ENCODE data around the gene EEF1A2. TPM values are rescaled to one million over a fixed set of nuclear protein-coding genes. Genes with fewer than 3 reads are reported as not detected.

The EEF1A2 gene
- total and polyA plus RNA-seq, 2 experiments from 2014 or later: 1.3 to 37.1 TPM

DNA sequence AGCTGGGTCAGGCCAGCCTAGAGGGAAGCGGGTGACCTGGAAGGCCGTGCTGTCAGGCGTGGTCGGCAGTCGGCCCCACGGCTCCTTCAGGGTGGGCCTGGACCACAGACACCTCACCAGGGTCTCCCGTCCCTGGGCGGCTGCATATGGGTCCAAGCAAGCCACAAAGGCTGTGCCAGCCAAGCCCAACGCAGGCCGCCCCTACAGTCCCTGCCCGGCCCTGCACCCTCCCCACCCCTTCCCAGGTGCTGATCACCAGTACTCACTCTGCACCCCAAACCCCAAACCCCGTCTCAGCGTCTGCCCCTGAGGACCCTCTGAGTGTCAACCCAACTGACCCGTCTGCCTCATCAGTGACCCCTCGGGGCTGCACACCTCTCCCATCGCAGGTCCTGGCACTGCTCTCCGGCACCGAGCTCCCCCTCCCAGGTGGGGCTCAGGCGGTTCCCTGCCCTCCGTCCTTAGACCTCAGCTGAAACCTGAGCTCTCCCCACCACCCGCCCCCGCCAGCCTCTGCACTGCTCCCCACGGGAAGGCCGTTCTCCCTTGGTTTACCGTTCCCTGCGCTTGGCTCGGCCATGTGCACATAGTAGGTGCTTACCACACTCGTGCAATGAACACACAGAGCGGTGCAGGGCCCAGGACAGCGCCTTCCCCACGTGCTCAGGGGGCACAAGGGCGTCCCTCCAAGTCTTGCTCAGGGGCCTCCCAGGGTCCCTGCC is 20.2 kb upstream of the EEF1A2 start:
- Mint-ChIP-seq H3K9me3 (peaks cover 19% of the 10 kb centered on the region), H3K27ac (no peak overlapping the region), H3K4me3 (peak overlapping the region; percentile 89), H3K36me3 (ENCODE audit: low read depth) (peaks cover 30% of the 10 kb centered on the region), H3K4me1 (peaks cover 14% of the 10 kb centered on the region), H3K27me3 (ENCODE audit: insufficient read depth, low read depth, poor library complexity) (peaks cover 15% of the 10 kb centered on the region)
- Histone ChIP-seq H3K4me3 (peak overlapping the region; percentile 86), H3K79me2 (replicated peaks; ENCODE audit: insufficient read depth) (peaks cover 4% of the 10 kb centered on the region; the same call in 1 of the 2 replicates), H3K4me1 (ENCODE audit: insufficient read depth) (peaks cover 12% of the 10 kb centered on the region; the same call in 1 of the 2 replicates), H3K36me3 (ENCODE audit: insufficient read depth) (no peaks in the 10 kb centered on the region), H3K27ac (ENCODE audit: low read depth) (no peak overlapping the region), H4K20me1 (replicated peaks; ENCODE audit: insufficient read depth) (no peaks in the 10 kb centered on the region; the same call in 1 of the 2 replicates), H3K9me2 (ENCODE audit: insufficient read depth) (no peaks in the 10 kb centered on the region), H2AFZ (peak overlapping the region; percentile 84; the same call in 1 of the 2 replicates), H3F3A (replicated peaks; ENCODE audit: low read depth) (peaks cover 6% of the 10 kb centered on the region; the same call in 1 of the 2 replicates), H3K4me2 (peak overlapping the region; percentile 95), H3K27me3 (ENCODE audit: insufficient read depth) (no peaks in the 10 kb centered on the region)
- no peak for TF ChIP-seq POLR2AphosphoS5 (IDR thresholded peaks at IDR 0.05; ENCODE audit: low read depth)
- no peak for TF ChIP-seq CREB1 (CRISPR knock-in tag; IDR thresholded peaks at IDR 0.05; ENCODE audit: low read depth)
- TF ChIP-seq ZNF331 (CRISPR knock-in tag; IDR thresholded peaks at IDR 0.05; ENCODE audit: low read depth): no peak
- TF ChIP-seq EZH2 (IDR thresholded peaks at IDR 0.05; ENCODE audit: low read depth, unreplicated experiment): no peak
- TF ChIP-seq EZH2phosphoT487 (IDR thresholded peaks at IDR 0.05; ENCODE audit: unreplicated experiment): no peak
- no peak for TF ChIP-seq ZNF462 (CRISPR knock-in tag; IDR thresholded peaks at IDR 0.05)
- TF ChIP-seq ETS1 (IDR thresholded peaks at IDR 0.05): no peak
- no peak for TF ChIP-seq STAT1 (IDR thresholded peaks at IDR 0.05; ENCODE audit: unreplicated experiment)
- TF ChIP-seq, protein P1, sequence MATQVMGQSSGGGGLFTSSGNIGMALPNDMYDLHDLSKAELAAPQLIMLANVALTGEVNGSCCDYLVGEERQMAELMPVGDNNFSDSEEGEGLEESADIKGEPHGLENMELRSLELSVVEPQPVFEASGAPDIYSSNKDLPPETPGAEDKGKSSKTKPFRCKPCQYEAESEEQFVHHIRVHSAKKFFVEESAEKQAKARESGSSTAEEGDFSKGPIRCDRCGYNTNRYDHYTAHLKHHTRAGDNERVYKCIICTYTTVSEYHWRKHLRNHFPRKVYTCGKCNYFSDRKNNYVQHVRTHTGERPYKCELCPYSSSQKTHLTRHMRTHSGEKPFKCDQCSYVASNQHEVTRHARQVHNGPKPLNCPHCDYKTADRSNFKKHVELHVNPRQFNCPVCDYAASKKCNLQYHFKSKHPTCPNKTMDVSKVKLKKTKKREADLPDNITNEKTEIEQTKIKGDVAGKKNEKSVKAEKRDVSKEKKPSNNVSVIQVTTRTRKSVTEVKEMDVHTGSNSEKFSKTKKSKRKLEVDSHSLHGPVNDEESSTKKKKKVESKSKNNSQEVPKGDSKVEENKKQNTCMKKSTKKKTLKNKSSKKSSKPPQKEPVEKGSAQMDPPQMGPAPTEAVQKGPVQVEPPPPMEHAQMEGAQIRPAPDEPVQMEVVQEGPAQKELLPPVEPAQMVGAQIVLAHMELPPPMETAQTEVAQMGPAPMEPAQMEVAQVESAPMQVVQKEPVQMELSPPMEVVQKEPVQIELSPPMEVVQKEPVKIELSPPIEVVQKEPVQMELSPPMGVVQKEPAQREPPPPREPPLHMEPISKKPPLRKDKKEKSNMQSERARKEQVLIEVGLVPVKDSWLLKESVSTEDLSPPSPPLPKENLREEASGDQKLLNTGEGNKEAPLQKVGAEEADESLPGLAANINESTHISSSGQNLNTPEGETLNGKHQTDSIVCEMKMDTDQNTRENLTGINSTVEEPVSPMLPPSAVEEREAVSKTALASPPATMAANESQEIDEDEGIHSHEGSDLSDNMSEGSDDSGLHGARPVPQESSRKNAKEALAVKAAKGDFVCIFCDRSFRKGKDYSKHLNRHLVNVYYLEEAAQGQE (IDR thresholded peaks at IDR 0.05; ENCODE audit: unreplicated experiment): no peak
- TF ChIP-seq JUNB (IDR thresholded peaks at IDR 0.05; ENCODE audit: unreplicated experiment): no peak
- no peak for TF ChIP-seq NANOG (IDR thresholded peaks at IDR 0.05; ENCODE audit: borderline replicate concordance)
- ATAC-seq (peak; percentile 7), DNase-seq (ENCODE audit: low spot score) (no peak)

Measured in GM23338 (cell line).